HG03432 (cell line): ENCODE results near the gene QRICH1.
A peak's percentile ranks its signal among the peaks of the same experiment; 100 is the strongest.

Source experiments
- ATAC-seq: cut with Tn5 transposase; IDR thresholded peaks from one replicate; pipeline ENCODE4 v1.9.1; 2021; ENCODE audit warnings: mild to moderate bottlenecking, moderate library complexity; ENCODE audit not compliant: unreplicated experiment

QRICH1 gene

GRCh38 chr3:49034650-49035049 is 59.2 kb downstream of the QRICH1 start:
- no peak for ATAC-seq

GRCh38 chr3:49032646-49033304 is 61.1 kb downstream of the QRICH1 start:
- no peak for ATAC-seq

DNA sequence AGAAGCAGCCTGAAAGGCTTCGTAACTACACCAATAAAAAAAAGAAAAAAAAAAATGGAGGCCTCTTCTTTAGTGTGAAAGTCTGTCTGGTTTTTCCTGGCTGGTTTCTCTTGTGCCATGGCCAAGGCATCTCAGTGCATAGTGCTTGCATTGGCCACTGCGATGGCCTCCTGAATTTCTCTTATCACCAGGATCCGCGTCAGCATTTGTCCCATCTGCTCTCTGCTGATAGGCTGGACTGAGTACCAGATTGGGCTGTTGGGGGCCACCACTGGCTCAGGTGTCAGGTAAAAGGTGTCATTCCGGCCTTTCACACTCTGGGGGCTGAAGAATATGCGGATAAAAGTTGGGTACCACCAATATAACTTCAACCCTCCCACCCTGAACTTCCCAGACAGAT is 63.5 kb downstream of the QRICH1 start:
- ATAC-seq = no peak

GRCh38 chr3:49029563-49029884 is 64.3 kb downstream of the QRICH1 start:
- no peak for ATAC-seq

- peak; percentile 89 for ATAC-seq
Measured at GRCh38 chr3:49028673-49029562, 65.0 kb downstream of the QRICH1 start, which contains the start of gene IMPDH2. TSS of gene IMPDH2 (minus strand) at chr3:49029398. CDS start at chr3:49029350, 48 bp downstream.

- ATAC-seq = no peak
Measured at GRCh38 chr3:49028298-49028672, 65.6 kb downstream of the QRICH1 start.

DNA sequence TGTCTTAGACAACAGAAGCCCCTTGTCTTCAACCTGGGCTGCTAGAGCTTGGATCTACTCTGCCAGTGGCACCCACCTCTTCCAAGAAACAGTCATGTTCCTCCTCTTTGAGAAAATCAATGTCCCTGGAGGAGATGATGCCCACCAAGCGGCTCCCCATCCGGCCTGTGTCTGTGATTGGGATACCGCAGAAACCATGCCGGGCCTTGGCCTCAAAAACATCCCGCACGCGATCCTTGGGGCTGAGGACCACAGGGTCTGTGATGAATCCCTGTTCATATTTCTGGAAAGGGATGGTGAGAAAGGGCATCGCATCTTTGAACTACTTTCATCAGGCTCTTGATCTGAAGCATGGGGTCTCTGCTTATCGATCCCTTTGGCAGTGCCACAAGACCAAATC is 66.2 kb downstream of the QRICH1 start:
- ATAC-seq = no peak

DNA sequence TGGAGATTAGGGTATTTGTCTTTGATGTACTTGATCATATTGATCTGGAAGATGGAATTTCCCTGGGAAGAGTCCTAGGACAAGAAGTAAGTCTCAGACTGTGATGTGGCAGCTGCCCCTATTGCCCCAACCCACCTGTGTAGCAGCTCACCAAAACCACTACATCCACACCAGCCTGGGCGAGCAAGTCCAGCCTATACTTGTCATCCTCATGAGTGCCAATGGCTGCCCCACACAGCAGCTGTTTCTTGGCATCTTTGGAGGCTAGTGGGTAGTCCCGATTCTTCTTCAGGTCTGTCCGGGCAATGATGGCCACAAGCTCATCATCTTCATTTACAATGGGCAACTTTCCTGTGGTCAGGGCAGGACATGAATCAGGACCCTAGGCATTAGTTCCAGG is 67.3 kb downstream of the QRICH1 start:
- ATAC-seq = no peak

GRCh38 chr3:49025793-49026520 is 67.9 kb downstream of the QRICH1 start:
- ATAC-seq = no peak

DNA sequence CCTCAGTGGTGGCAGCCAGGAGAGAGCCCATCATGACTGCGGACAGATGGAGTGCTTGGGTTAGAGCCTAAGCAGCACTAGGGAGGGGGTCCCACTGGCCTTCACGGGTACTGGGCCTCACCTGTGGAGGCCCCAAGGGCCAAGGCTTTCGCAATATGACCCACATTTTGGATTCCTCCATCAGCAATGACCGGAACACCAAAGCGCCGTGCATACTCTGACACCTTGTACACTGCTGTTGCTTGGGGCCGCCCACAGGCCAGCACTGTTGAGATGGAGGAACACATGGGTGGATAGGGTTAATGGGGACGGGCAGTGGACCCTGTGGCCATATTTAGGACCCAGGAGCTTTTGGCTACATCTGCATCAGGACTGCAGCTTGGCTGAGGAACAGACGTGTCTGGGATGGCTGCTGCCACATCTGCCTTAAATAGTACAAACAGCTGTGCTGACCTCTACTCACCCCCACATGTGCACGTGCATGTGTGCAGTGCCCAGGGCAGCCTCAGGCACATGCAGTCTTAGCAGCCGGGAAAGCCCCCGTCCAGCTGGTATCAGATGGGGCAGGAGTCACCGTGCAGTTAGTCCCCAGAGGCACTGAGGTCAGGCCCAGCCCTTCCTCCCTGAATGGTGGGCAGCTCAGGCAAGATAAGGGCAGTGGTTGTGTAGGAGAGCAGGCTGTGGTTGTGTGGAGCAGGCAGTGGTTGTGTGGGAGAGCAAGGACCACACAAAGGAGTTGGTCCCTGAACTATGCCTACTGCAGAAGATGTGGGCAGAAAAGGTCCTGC is 68.7 kb downstream of the QRICH1 start:
- ATAC-seq = no peak

GRCh38 chr3:49024449-49024848 is 69.4 kb downstream of the QRICH1 start:
- ATAC-seq = no peak

DNA sequence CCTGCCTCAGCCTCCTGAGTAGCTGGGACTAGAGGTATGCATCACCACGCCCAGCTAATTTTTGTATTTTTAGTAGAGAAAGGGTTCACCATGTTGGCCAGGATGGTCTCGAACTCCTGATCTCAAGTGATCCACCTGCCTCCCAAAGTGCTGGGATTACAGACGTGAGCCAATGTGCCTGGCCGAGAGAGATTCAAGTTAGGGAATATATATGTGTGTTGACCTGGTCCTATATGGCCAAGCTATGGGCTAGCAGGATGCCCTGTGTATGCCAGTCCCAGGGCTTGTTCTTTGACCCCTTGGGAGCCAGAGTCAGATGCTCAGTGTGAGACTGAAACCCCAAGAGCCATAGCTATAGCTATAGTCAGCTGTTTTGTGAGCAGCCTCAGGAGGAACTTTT is 70.1 kb downstream of the QRICH1 start:
- ATAC-seq = no peak

GRCh38 chr3:49022688-49023171 is 71.1 kb downstream of the QRICH1 start:
- no peak for ATAC-seq

DNA sequence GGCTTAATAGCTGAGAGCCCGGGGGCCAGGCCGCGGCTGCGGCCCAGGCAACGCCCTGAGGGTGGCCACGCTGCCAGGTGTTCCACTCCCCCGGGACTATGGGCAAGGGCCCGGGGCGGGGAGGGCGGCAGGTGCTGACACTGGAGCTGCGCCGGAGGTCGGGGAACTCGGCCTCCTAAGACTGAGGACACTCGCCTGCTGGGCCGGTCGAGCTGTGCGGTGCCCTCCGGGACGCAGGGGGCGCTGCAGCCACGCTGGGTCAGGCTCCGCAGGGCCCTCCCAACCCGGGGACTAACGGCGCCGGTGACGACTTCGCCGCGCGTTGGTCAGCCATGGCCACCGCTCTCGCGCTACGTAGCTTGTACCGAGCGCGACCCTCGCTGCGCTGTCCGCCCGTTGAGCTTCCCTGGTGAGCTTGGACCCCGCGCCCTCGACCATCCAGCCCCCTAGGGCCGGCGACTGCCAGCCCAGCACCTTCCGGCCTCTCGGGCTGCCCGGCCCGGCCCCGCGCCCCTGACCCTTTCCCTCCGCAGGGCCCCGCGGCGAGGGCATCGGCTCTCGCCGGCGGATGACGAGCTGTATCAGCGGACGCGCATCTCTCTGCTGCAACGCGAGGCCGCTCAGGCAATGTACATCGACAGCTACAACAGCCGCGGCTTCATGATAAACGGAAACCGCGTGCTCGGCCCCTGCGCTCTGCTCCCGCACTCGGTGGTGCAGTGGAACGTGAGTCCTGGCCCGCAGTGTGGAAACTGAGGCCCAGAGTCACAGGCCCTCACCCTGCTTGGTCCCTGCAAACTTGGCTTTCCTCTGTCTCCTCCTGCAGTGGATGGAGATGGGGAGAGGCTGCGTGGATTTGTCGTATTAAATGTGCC is 71.8 kb downstream of the QRICH1 start, which contains the start of gene NDUFAF3:
Gene NDUFAF3 (plus strand): TSS at position 309 of the 875 bp plus-strand sequence. CDS start 24 bp downstream, at position 333.
- peak; percentile 62 for ATAC-seq

- ATAC-seq = peak; percentile 53
Measured at GRCh38 chr3:49021213-49021812, 72.6 kb downstream of the QRICH1 start.

DNA sequence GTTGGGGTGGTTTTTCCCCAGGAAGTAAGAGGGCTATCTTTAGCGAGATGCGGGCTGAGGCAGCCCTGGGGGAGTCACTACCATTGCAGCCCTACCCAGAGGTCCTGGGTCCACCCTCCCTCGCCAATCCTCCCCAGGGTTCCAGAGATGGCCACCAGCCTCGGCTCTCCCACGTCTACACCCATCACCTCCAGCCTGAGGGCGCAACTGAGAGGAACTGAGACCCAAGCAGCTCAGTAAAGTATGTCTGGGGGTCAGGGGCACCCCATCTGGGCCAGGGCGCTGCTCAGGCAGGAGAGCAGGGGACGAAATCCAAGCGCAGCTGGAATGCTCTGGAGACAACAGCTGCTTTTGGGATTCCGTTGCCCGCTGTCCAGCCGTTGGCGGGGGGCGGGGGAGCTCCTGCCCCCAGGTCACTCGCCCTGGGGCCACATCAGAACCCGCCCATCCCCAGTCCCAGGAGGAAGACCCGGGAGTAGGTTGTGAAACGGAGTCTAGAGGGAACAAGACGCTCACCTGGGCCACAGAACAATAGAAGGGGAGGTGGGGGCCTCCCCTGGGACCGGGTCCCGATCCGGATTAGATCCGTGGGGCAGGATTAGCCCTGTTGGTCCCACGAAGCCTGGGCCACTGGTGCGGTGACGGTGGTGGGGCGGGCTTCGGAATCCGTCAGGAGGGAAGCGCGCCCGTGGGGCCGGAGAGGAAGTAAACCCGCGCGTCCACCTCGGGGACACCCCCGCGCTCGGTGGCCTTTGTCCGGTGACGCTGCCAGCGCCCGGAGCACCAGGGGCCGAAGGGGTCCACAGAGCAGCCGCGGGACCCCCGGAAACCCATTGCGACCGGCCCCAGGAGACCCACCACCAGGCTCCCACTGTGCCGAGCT is 73.3 kb downstream of the QRICH1 start:
- peak; percentile 1 for ATAC-seq

GRCh38 chr3:49019941-49020329 is 73.9 kb downstream of the QRICH1 start:
- ATAC-seq = no peak

GRCh38 chr3:49018707-49019006 is 75.2 kb downstream of the QRICH1 start:
- ATAC-seq = no peak
